ENCODE data around the gene CA5A. TPM values are rescaled to one million over a fixed set of nuclear protein-coding genes. Genes with fewer than 3 reads are reported as not detected.

The CA5A gene
- total and polyA plus RNA-seq, 2 of the 13 experiments (the other 11 are each of a cell fraction or from before 2014, with no cell fraction given) = 66.8 to 106 TPM

- TF ChIP-seq MBD4 (IDR thresholded peaks at IDR 0.05; ENCODE audit: borderline replicate concordance, low read length) = no peak
- peak; percentile 64; the same call in 1 of the 2 replicates for TF ChIP-seq ZSCAN21 (CRISPR knock-in tag; IDR thresholded peaks at IDR 0.05; ENCODE audit: borderline replicate concordance)
- TF ChIP-seq LCORL (IDR thresholded peaks at IDR 0.05) = peak; percentile 16; the same call in 1 of the 2 replicates
- peak; percentile 95; the same call in 1 of the 2 replicates for TF ChIP-seq LCORL (CRISPR knock-in tag; IDR thresholded peaks at IDR 0.05)
- TF ChIP-seq ZSCAN25 (CRISPR knock-in tag; IDR thresholded peaks at IDR 0.05) = peak; percentile 95
- TF ChIP-seq NBN (conservative IDR thresholded peaks at IDR 0.05) = no peak
- peak; percentile 85; the same call in 1 of the 2 replicates for TF ChIP-seq HOXD1 (CRISPR knock-in tag; IDR thresholded peaks at IDR 0.05)
- no peak for TF ChIP-seq PRMT3 (CRISPR knock-in tag; IDR thresholded peaks at IDR 0.05; ENCODE audit: borderline replicate concordance, low read depth)
- no peak for TF ChIP-seq TSC22D2 (CRISPR knock-in tag; IDR thresholded peaks at IDR 0.05; ENCODE audit: borderline replicate concordance)
- TF ChIP-seq ARID5B (CRISPR knock-in tag; IDR thresholded peaks at IDR 0.05) = peak; percentile 84
- TF ChIP-seq ZNF501 (CRISPR knock-in tag; IDR thresholded peaks at IDR 0.05) = peak; percentile 90
- peak; percentile 84 for TF ChIP-seq ZGPAT (CRISPR knock-in tag; IDR thresholded peaks at IDR 0.05)
- TF ChIP-seq, protein P1, sequence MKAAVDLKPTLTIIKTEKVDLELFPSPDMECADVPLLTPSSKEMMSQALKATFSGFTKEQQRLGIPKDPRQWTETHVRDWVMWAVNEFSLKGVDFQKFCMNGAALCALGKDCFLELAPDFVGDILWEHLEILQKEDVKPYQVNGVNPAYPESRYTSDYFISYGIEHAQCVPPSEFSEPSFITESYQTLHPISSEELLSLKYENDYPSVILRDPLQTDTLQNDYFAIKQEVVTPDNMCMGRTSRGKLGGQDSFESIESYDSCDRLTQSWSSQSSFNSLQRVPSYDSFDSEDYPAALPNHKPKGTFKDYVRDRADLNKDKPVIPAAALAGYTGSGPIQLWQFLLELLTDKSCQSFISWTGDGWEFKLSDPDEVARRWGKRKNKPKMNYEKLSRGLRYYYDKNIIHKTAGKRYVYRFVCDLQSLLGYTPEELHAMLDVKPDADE (CRISPR knock-in tag; IDR thresholded peaks at IDR 0.05) = 0 out of 2 replicates have a peak, but pooled peaks have one; percentile 41
- peak; percentile 85 for TF ChIP-seq USF2 (IDR thresholded peaks at IDR 0.05; ENCODE audit: low read depth, low read length)
- TF ChIP-seq USF2 (CRISPR knock-in tag; IDR thresholded peaks at IDR 0.05; ENCODE audit: borderline replicate concordance) = peak; percentile 80; the same call in 1 of the 2 replicates
- peak; percentile 91 for TF ChIP-seq ARNTL (CRISPR knock-in tag; IDR thresholded peaks at IDR 0.05)
- TF ChIP-seq PCBP2 (optimal IDR thresholded peaks at IDR 0.05; ENCODE audit: low read depth, low read length, poor library complexity, severe bottlenecking) = no peak
- 0 out of 2 replicates have a peak, but pooled peaks have one; percentile 37 for TF ChIP-seq MYNN (CRISPR knock-in tag; IDR thresholded peaks at IDR 0.05; ENCODE audit: low read depth)
- peak; percentile 89; the same call in 1 of the 2 replicates for TF ChIP-seq TARDBP (CRISPR knock-in tag; IDR thresholded peaks at IDR 0.05)
- peak; percentile 60; the same call in 1 of the 2 replicates for TF ChIP-seq TBX2 (CRISPR knock-in tag; IDR thresholded peaks at IDR 0.05; ENCODE audit: borderline replicate concordance)
Measured at GRCh38 chr16:87847785-87848675, 88.3 kb downstream of the CA5A start (continued).
